KMS-11 (cell line): ENCODE measurements around the gene NR4A3.

Source experiments
- H2AFZ ChIP-seq: fragments of 200-600 bp; sonication (generic); 2 replicates; pipeline ENCODE4 v1.6.1; 2016; ENCODE audit warnings: antibody characterized with exemption, mixed run types, low read depth
- H3K27ac ChIP-seq: fragments of 200-600 bp; sonication (generic); 2 replicates; pipeline ENCODE4 v1.6.1; 2016; ENCODE audit warnings: mild to moderate bottlenecking, mixed run types
- H3K27me3 ChIP-seq: fragments of 200-600 bp; sonication (generic); 2 replicates; pipeline ENCODE4 v1.6.1; 2017; ENCODE audit warnings: mild to moderate bottlenecking, low read depth, mixed run types, moderate library complexity; ENCODE audit not compliant: insufficient read depth
- H3K36me3 ChIP-seq: fragments of 200-600 bp; sonication (generic); 2 replicates; pipeline ENCODE4 v1.6.1; 2017; ENCODE audit warnings: mild to moderate bottlenecking, mixed run types; ENCODE audit not compliant: insufficient read depth
- H3K4me1 ChIP-seq: fragments of 200-600 bp; sonication (generic); 2 replicates; pipeline ENCODE4 v1.6.1; 2016; ENCODE audit warnings: mild to moderate bottlenecking, low read depth, mixed run types; ENCODE audit not compliant: poor library complexity, severe bottlenecking
- H3K4me2 ChIP-seq: fragments of 200-600 bp; sonication (generic); 2 replicates; pipeline ENCODE4 v1.7.0; 2016; ENCODE audit warnings: mild to moderate bottlenecking, mixed run types
- H3K4me3 ChIP-seq: fragments of 200-600 bp; sonication (generic); IDR thresholded peaks from 2 replicates; pipeline ENCODE4 v1.6.1; 2017; ENCODE audit warnings: low read depth, low read length, mixed read lengths; ENCODE audit not compliant: insufficient read depth
- H3K79me2 ChIP-seq: fragments of 200-600 bp; sonication (generic); 2 replicates; pipeline ENCODE4 v1.6.1; 2016; ENCODE audit warnings: low read depth, mixed run types; ENCODE audit not compliant: insufficient read depth
- H3K9ac ChIP-seq: fragments of 200-600 bp; sonication (generic); 2 replicates; pipeline ENCODE4 v1.6.1; 2016; ENCODE audit warnings: mild to moderate bottlenecking, mixed run types
- H4K20me1 ChIP-seq: fragments of 200-600 bp; sonication (generic); 2 replicates; pipeline ENCODE4 v1.6.1; 2016; ENCODE audit warnings: mild to moderate bottlenecking, mixed run types; ENCODE audit not compliant: insufficient read depth
- CTCF ChIP-seq: fragments of 200-600 bp; sonication (generic); conservative IDR thresholded peaks from 2 replicates; pipeline ENCODE4 v1.6.1; 2017; ENCODE audit warnings: low read depth, mild to moderate bottlenecking, antibody characterized with exemption, low read length, moderate library complexity, mixed read lengths

NR4A3 gene

GRCh38 chr9:99807276-99807852 lies 14.3 kb upstream of the NR4A3 start:
- Histone ChIP-seq H4K20me1 (no peaks in the 10 kb centered on the region), H3K4me3 (no peak overlapping the region), H3K4me2 (no peak overlapping the region), H3K36me3 (no peaks in the 10 kb centered on the region), H3K27me3 (no peaks in the 10 kb centered on the region), H3K79me2 (no peaks in the 10 kb centered on the region), H3K9ac (no peak overlapping the region), H3K27ac (no peak overlapping the region), H2AFZ (no peak overlapping the region), H3K4me1 (peaks cover 3% of the 10 kb centered on the region)
- TF ChIP-seq CTCF: peak; percentile 91

GRCh38 chr9:99807956-99808355 lies 13.7 kb upstream of the NR4A3 start:
- H3K9ac ChIP-seq: no peak overlapping the region
- no peak overlapping the region for H3K4me3 ChIP-seq
- no peak for TF ChIP-seq CTCF
- H3K4me1 ChIP-seq: peaks cover 3% of the 10 kb centered on the region
- H3K4me2 ChIP-seq: no peak overlapping the region
- no peak overlapping the region for H2AFZ ChIP-seq
- no peaks in the 10 kb centered on the region for H4K20me1 ChIP-seq
- no peaks in the 10 kb centered on the region for H3K79me2 ChIP-seq
- no peak overlapping the region for H3K27ac ChIP-seq
- no peaks in the 10 kb centered on the region for H3K36me3 ChIP-seq
- no peaks in the 10 kb centered on the region for H3K27me3 ChIP-seq

GRCh38 chr9:99808454-99808853 lies 13.2 kb upstream of the NR4A3 start:
- Histone ChIP-seq H3K4me3 (no peak overlapping the region), H3K27me3 (no peaks in the 10 kb centered on the region), H4K20me1 (no peaks in the 10 kb centered on the region), H3K9ac (no peak overlapping the region), H3K27ac (no peak overlapping the region), H3K79me2 (no peaks in the 10 kb centered on the region), H3K36me3 (no peaks in the 10 kb centered on the region), H2AFZ (no peak overlapping the region), H3K4me2 (no peak overlapping the region), H3K4me1 (peaks cover 3% of the 10 kb centered on the region)
- TF ChIP-seq CTCF: no peak

- H3K4me2 ChIP-seq: no peak overlapping the region
These were observed 11.9 kb upstream of the NR4A3 start for GRCh38 chr9:99809586-99810319.

More at GRCh38 chr9:99809586-99810319, 11.9 kb upstream of the NR4A3 start:
- no peak overlapping the region for H3K27ac ChIP-seq
- H4K20me1 ChIP-seq: no peaks in the 10 kb centered on the region
- peaks cover 3% of the 10 kb centered on the region for H3K4me1 ChIP-seq
- no peaks in the 10 kb centered on the region for H3K27me3 ChIP-seq
- no peak for TF ChIP-seq CTCF
- H3K9ac ChIP-seq: no peak overlapping the region
- no peaks in the 10 kb centered on the region for H3K36me3 ChIP-seq
- H2AFZ ChIP-seq: no peak overlapping the region
- no peak overlapping the region for H3K4me3 ChIP-seq
- no peaks in the 10 kb centered on the region; the same call in 1 of the 2 replicates for H3K79me2 ChIP-seq
